NK-92 (cell line): Measurements from ENCODE around the gene PPP4R2.

Experiments used
- DNase-seq: peaks from one replicate; lab custom pipeline; 2025; ENCODE audit not compliant: unreplicated experiment; lab: John Stamatoyannopoulos, UW

The PPP4R2 gene

DNA sequence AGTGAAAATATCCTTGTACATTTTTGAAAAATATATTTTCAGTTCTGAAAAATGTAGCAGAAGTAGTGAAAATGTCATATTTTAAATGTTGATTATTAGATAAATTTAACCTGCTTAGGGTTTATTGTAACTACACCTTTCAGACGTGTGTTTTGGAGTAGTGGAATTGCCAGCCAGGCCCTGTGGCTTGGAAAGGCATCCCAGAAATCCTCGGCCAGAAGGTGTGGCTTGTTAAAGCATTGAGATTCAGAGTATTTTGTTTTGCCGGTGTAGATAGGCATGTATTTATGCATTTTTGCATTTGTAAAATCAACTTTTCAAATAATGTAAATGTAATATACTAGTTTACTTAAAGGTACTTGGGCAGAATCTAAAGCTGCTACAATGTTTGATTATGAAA, 71.8 kb downstream of the PPP4R2 start:
- no peak for DNase-seq

DNA sequence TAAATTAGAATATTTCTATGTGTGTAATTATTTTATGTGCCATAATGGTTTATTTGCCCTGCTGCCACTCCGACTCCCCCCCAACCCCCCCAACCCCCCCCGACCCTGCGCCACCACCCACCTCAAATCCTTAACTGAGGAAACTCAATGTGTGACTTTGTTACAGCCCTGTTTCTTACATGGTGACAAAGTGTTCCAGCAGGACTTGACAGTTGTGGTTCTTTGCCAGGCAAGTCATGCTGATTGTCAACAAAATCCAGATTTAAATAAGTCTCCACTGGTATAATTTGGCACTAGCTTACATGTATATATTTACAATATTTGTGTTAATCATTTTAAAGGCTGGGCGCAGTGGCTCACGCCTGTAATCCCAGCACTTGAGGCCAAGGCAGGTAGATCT, 72.6 kb downstream of the PPP4R2 start:
- DNase-seq, result no peak

DNA sequence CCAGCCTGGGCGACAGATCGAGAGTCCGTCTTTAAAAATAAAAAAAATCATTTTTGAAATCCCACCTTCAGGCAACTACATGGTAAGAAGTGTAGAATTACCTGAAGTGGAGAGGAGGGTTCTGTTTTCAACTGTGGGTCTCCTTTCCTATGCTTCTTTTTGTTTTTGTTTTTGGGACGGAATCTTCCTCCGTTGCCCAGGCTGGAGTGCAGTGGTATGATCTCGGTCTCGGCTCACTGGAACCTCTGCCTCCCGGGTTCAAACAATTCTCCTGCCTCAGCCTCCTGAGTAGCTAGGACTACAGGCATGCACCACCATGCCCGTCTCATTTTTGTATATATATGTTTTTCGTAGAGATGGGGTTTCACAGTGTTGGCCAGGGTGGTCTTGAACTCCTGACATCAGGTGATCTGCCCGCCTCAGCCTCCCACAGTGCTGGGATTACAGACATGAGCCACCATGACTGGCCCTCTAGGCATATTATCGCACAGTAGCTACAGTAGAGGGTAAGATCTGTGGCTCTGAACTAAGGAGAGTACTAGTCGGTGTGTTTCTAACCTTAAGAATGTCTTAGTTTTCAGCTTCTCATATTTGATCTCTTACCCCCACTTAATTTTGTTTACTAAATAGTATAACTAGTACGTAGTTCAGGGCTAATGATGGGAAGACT, 73.3 kb downstream of the PPP4R2 start:
- no peak for DNase-seq

DNA sequence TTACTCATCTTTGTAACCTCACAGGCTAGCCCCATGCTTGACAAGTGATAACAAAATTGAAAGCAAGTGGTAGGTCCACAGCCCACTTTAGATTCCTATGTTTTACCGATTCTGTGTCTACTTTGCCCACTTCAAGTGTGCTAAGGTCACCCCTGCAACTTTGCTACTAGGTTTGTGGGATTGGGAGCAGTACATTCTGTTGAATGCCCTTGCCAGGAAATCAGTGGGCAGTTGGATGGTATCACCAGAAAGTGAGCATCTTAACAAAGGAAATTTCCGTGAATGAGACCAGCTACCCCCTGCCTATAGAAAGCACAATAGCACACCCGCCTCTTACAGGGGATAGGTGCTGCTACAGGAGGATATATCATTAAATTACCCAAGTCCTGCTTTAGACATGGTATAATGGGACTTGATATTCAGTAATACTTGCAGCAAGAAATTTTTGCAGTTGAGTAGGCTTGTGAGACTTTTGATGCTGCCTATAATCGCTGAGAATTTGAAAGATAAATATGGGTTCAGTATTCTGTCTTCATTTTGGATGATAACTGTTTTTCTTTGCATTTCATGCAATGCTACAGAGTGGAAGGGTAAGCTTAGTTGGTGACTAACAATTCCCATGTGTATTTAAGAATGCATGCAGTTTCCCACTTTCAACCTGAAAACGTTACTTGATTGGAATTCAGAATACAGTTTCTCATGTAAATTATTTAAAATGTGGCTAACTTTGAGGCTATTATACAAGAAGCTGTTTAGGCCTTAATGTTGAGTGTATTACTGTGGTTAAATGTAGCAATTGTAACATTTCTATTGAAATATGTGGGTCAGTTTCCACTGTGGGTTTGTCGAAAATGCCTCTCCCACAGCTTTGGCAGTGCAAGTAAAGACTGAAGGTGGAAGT, 74.3 kb downstream of the PPP4R2 start:
- no peak for DNase-seq

DNA sequence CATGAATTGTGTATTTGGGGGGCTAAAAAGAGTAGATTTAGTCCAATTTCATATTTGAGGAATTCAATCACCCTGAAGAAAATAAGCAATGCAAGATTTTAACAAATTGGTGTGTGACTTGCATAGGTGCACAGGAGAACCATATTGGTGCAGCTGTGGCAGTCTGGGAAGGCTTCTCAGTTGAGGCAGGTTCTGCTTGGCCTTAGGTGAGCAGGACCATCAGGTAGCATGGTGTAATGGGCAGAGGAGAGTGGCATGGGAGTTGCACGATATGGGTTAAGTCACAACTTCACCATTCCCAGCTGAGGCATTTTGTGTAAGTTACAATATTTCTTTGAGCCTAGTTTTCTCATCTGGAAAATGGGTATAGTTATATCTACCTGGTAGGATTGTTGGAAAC, 75.3 kb downstream of the PPP4R2 start:
- DNase-seq, result no peak

DNA sequence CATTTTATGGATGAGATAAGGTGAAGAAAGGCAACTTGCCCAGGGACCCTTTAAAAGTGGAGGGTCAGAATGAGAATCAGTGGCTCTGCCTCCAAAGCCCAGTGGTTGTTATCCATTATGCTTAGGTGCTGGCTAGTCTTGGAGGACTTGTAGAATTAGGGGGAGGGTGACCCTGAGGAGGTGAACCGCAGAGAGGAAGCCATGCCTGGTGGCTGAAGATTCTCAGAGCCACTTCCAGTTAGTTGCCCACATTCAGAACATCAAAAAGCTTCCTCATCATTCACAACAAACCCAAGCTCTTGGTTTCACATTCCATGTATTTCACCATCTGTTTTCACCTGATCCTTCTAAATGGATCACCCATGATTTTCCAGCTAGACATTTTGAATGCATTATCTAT, 76.0 kb downstream of the PPP4R2 start:
- no peak for DNase-seq

DNA sequence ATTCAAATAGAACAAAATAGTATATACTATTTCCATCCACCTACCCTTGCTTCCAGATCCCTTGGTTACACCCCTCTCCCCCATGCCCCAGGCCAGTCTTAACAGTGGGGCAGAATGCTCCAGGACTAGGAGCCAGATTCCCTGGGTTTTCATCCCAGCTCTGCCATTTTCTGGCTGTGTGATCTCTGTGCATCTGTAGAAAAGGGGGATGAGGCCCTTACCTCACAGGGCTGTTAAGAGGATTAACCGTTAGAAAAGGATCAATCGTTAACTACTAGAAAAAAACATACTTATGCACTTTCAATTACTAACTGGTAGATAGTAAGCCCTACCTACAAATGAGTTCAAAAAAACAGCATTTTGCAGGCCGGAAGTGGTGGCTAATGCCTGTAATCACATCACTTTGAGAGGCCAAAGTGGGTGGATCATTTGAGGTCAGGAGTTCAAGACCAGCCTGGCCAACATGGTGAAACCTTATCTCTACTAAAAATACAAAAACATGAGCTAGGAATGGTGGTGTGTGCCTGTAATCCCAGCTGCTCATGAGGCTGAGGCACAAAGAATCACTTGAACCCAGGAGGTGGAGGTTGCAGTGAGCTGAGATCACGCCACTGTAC, 76.6 kb downstream of the PPP4R2 start:
- DNase-seq, result no peak

DNA sequence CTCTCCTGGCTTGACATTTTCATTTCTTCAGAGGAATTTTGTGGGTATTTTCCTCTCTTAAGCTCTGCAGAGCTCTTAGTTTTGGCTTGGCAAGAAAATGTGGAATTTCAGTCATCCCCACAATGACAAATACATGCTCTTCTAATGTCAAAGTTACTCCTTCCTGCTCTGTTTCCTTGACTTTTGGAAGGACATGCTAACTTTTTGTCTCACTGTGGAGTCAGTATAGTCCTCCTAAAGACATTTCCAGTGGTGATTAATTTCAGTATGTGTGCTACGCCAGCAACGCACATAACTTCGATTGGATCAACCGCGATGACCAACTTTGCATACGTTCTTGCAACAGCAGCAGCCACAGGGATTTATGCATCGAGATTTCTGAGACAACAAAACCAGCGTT, 78.2 kb downstream of the PPP4R2 start:
- DNase-seq, result no peak

DNA sequence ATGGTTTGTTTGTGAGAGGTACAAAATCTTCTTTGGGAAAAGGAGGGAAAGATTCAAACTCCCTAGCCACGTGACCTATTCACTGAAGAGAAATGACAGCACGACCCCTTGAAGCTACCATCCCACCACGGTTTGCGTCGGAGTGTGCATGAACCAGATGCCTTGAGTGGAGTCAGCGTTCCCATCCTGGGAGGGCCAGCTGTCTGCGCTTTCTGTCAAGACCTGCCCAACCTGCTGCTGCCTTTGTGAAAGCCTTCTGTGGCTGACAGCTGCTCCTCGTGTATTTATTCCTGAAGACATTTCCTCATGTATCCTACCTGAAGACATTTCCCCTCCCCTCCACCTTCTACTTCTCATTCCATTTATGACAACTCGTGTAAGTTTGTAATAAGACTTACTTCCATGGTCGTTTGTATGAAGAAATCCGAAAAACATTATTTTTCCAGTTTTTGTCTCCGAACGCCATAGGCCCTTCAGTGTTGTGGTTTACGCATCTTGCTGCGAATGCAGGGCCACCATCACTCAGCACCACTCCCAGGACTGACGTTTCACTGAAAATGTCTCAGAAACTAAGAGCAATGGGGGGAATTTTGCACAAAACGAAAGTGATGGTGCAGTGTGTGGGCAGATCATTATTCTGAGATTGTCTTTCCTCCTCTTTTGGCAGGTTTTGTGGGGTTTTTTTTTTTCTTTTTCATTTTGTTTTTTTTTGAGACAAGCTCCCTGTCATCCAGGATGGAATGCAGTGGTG, 83.8 kb downstream of the PPP4R2 start:
- DNase-seq, result no peak

DNA sequence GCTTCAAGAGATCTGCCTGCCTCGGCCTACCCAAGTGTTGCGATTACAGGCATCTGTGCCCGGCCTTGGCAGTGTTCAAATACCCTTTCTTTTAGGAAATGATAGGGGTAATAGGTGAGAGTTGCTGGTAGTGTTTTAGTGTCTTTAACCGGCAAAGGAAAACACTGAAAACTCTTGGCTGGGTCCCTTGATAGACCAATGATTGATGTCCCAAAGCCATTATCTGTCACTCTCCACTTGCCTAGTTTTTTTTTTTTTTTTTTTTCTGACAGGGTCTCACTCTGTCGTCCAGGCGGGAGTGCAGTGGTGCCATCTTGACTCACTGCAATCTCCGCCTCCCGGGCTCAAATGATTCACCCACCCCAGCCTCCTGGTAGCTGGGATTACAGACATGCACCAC, 84.5 kb downstream of the PPP4R2 start:
- DNase-seq, result no peak

DNA sequence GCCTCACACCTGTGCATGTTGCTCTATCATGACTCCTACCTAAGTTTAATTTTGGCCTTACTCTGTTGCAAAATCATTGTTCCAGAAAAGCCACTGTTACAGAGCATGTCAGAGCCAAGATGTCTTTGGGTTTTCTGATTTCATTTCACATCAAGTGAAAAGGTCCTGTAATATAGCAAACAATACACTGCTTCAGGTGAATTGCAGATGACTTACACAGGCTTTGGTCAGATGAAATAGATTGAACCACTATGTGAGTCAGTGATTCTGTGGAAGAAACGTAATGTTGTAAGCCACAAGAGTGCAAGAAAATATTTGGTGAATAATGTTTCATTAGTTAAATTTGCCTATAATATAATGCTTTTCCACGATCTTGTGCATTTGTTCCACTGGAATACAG, 87.6 kb downstream of the PPP4R2 start:
- no peak for DNase-seq

DNA sequence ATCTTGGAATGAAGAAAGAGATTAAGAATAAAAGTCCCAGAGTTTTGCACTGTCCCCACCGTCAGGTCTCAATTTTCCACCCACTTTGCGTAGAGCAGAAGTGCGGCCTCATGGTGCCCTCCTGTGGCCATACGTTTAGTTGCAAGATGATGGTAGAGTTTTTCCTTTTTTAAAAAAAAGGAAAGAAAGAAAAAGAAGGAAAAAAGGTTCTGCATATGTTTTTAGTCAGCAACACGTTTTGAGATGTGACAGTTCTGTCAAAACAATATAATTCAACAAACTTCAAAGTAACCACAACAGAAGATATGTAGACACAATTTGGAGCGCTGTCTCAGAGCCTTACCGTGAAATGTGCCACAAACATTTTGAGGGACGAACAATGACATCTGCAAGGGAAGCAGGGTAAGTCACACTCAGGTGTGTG, 89.5 kb downstream of the PPP4R2 start:
- DNase-seq, result no peak

DNA sequence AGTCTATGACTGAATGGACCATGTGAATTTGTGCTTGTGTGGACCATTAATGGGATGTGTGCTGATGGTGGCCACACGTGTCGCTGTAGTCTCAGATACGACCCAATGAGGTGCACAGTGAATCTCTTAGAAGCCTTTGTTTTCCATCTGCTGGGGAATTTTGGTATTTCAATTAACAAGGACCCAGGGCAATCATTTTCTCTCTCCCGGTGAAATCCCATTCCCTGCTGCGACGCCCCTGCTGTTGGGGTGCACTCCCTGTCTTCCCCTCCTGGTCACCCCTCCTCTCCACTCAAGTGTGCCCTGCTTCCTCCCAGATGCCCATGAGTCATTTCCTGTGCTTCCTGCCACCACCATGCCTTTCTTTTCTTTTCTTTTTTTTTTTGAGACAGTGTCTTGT, 97.5 kb downstream of the PPP4R2 start:
- no peak for DNase-seq

DNA sequence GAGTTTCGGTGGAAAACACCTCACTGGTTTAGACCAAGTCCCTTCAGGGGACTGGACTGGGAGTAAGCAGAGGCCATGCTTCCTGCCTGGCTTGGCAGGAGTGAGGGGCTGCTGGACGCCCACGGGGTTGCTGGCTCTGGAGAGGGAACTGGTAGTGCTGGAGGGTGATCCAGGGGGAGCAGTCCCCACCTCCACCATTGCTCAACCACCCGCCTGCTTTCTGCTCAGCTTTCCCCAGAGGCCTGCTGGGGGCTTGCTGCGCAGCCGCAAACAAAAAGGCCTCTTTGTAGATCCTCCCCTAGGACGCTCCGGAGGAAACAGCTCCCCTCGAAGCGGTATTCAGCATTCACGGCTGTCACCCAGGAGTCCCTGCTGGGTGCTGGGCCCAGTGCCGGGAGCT, 98.3 kb downstream of the PPP4R2 start:
- DNase-seq, result no peak

DNA sequence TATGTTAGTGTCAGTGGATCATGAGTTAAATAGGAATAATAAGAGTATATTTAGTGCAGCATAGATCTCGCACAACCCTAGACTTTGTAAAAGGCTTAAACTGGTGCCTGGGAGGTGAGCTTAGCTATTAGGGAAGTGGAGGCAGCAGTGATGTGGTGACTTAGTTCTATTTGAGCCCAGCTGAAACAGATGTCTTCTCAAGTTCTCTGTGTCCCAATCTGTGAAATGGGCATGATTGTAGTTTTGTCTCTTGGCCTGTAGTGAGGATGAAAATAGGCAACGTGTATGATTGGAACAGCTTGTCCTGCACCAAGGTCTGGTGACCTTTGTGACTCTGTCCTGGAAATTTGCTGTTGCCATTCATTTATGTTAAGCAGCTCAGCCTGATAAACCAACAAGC, 99.6 kb downstream of the PPP4R2 start:
- DNase-seq, result no peak

DNA sequence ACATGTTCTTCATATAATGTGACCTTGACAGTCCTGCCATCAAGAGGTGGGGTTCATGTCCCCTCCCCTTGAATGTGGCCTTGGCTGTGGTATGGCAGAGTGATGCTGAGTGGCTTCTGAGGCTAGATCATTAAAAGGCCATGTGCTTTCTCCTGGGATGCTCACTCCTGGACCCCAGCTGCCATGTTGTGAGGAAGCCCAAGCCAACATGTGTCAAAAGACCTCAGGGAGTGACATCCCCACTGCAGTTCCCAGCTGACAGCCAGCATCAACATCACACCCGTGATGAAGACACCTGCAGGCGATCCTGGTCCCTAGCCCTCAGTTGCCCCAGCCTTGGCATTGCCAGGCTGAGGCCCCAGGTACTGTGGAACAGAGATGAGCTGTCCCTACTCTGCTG, 101.4 kb downstream of the PPP4R2 start:
- DNase-seq, result no peak

DNA sequence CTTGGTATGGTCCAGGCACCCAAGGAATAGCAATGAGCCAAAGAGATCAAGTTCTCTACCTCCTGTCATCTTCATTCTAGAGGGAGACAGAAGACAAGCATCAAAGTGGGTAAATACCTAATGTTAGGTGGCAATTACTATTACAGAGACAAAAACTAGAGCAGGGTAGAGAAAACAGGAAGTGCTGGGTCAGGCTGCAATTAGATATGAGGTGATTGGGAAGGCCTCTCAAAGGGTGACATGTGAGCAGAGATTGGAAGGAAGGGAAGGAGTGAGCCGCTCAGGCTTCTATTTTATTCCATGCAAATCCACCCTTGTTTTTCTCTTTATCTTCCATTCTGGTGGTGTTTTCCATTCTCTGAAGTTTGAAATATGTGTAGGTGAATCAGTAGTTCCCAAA, 102.3 kb downstream of the PPP4R2 start:
- no peak for DNase-seq

DNA sequence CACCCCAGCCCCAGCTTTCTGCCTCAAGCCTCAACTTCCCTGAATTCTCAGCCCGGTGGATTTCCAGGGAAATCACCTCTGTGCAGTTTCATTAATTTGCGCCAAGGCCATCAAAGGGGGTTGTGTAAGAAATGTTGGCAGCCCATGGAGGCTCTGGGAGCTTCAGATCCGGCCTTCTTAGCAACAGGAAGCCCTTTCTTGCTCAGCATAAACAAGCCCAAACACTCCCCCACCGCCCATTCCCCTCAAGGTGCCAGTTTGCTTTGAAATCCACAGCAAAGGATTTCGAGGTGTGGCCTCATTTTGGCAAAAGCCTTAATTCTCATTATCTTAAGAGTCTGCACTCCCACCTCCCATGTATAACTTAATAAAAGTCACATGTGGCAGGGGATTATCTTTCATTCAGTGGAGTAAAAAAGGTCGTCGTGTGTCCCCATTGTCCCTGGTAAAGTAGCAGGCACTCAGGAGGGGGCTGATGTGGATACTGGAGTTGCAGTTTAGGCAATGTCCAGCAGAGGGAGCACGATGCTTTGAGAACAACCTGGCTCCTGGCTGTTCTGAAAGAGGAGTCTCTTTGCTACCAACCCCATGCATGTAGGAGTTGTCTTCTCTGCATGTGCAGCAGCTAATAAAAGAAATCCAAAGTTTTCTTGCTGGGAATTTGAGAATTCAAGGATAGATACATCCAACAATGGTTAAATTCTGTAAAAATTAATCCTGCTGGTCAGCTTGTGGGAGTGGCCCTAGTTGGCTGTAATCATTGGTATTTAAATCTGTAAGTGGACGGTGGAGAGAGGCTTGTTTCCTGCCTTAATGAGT, 104.3 kb downstream of the PPP4R2 start:
- no peak for DNase-seq

DNA sequence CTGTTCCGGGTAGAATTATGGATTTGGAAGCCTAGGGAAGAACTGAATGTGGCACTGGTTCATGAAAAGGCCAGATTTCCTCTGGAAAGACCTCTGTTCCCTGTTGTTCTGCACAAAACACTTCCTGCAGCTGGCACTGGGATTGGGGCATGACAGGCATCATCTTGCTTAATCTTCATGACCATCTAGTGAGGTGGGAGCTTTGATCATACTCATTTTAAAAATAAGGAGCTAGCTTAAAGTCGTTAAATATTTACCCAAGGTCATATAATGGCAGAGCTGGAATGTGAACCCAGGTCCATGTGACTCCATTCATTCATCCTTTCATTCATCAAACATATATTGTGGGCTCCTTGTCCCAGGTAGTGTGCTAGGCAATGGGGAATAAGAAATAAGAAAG, 105.3 kb downstream of the PPP4R2 start:
- no peak for DNase-seq

DNA sequence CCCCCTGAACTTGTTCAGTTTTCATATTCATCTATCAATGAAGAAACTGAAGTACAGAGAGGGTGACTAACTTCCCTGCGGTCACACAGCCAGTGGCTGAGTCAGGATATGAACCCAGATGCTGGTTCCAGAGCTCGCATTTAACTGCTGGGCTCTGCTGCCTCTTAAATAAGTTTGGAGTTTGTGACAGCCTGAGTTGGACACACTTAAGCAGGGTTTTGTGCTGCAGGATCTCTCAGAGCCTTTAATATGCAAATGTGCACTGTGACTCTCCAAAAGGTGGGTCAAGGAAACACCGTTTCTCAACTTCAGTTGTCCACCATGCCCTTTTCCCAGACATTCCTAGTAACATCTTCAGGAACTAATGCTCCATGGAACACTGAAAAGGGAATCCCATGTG, 110.6 kb downstream of the PPP4R2 start:
- DNase-seq, result no peak
